IMR-90 (cell line): ENCODE measurements around the gene SLC29A3. TPM values are rescaled to one million over a fixed set of nuclear protein-coding genes. Genes with fewer than 3 reads are reported as not detected.

ENCODE experiments used
- ATAC-seq: fragments of 200-7000 bp; cut with Tn5 transposase; 2 replicates; pipeline ENCODE4 v1.9.1; 2020; ENCODE audit warnings: low read depth, mild to moderate bottlenecking, moderate library complexity
- BruUV-seq: library from RNA; stranded (reverse); fragments of 400-500 nt; replicated peaks from 2 replicates; lab custom pipeline; 2021; lab: Mats Ljungman, UMichigan
- CTCF ChIA-PET: fragments of 300-600 bp; formaldehyde crosslinking; extraction: SDS; loops from one replicate; lab custom pipeline; 2021; ENCODE audit warnings: antibody characterized with exemption; lab: Yijun Ruan, JAX
- POLR2A ChIA-PET: fragments of 300-600 bp; sonication (Branson Sonifier 250); formaldehyde crosslinking; loops from one replicate; lab custom pipeline; 2022; ENCODE audit warnings: antibody characterized with exemption; ENCODE audit not compliant: unreplicated experiment; lab: Charles Lee
- DNase-seq: peaks from one replicate; pipeline ENCODE4 v3.0.0; 2013
- H2AFZ ChIP-seq: replicated peaks from 2 replicates; pipeline ENCODE3; 2013; ENCODE audit warnings: low read length, mild to moderate bottlenecking; ENCODE audit not compliant: poor library complexity
- H2AK5ac ChIP-seq: 2 replicates; pipeline ENCODE4 v1.6.1; 2013; ENCODE audit warnings: low read depth, low read length, inconsistent platforms
- H2AK9ac ChIP-seq: replicated peaks from 2 replicates; pipeline ENCODE3; 2013; ENCODE audit warnings: mild to moderate bottlenecking, low read depth, low read length, moderate library complexity; ENCODE audit not compliant: poor library complexity
- H2BK120ac ChIP-seq: 2 replicates; pipeline ENCODE4 v1.6.1; 2013; ENCODE audit warnings: low read depth, low read length, inconsistent platforms
- H2BK15ac ChIP-seq: 3 replicates; pipeline ENCODE4 v1.6.1; 2013; ENCODE audit warnings: low read depth, low read length, inconsistent platforms
- H2BK20ac ChIP-seq: 2 replicates; pipeline ENCODE4 v1.6.1; 2013; ENCODE audit warnings: low read depth, mild to moderate bottlenecking, inconsistent platforms, low read length, moderate library complexity
- H2BK5ac ChIP-seq: 2 replicates; pipeline ENCODE4 v1.6.1; 2013; ENCODE audit warnings: mild to moderate bottlenecking, low read depth, low read length, inconsistent platforms; ENCODE audit not compliant: poor library complexity, severe bottlenecking
- H3K14ac ChIP-seq: replicated peaks from 2 replicates; pipeline ENCODE4 v1.6.1; 2013; ENCODE audit warnings: low read depth, low read length, inconsistent platforms
- H3K18ac ChIP-seq: 2 replicates; pipeline ENCODE4 v1.6.1; 2013; ENCODE audit warnings: low read depth, low read length, control low read depth
- H3K23ac ChIP-seq: 2 replicates; pipeline ENCODE4 v1.6.1; 2013; ENCODE audit warnings: low read depth, low read length, inconsistent platforms
- H3K27ac ChIP-seq: 2 replicates; pipeline ENCODE4 v1.5.1; 2013; ENCODE audit warnings: mild to moderate bottlenecking, control low read depth, low read length; ENCODE audit not compliant: insufficient read depth
- H3K27me3 ChIP-seq: 2 replicates; pipeline ENCODE4 v1.6.1; 2013; ENCODE audit warnings: low read length; ENCODE audit not compliant: control insufficient read depth, insufficient read depth
- H3K36me3 ChIP-seq: 2 replicates; pipeline ENCODE4 v1.6.1; 2013; ENCODE audit warnings: low read length, mixed read lengths; ENCODE audit not compliant: control insufficient read depth, insufficient read depth
- H3K4ac ChIP-seq: 2 replicates; pipeline ENCODE4 v1.6.1; 2013; ENCODE audit warnings: low read depth, low read length, inconsistent platforms
- H3K4me1 ChIP-seq: 2 replicates; pipeline ENCODE4 v1.6.1; 2013; ENCODE audit warnings: low read length, mixed read lengths; ENCODE audit not compliant: control insufficient read depth, insufficient read depth
- H3K4me2 ChIP-seq: 2 replicates; pipeline ENCODE4 v1.6.1; 2013; ENCODE audit warnings: low read depth, mild to moderate bottlenecking, control low read depth, low read length, moderate library complexity
- H3K4me3 ChIP-seq: 2 replicates; pipeline ENCODE4 v1.5.1; 2013; ENCODE audit warnings: low read depth, mild to moderate bottlenecking, control low read depth, low read length, moderate library complexity; ENCODE audit not compliant: insufficient read depth
- H3K56ac ChIP-seq: 2 replicates; pipeline ENCODE4 v1.6.1; 2013; ENCODE audit warnings: low read length, inconsistent platforms; ENCODE audit not compliant: insufficient read depth; ENCODE audit errors: extremely low read depth
- H3K79me1 ChIP-seq, 2 experiments: 2 replicates each; pipeline ENCODE4 v1.6.1; 2013; ENCODE audit warnings: low read length in 2 of 2, inconsistent platforms in 1 of 2, low read depth in 1 of 2
- H3K9ac ChIP-seq: 2 replicates; pipeline ENCODE4 v1.6.1; 2013; ENCODE audit warnings: low read depth, low read length, control low read depth
- H3K9me1 ChIP-seq: 2 replicates; pipeline ENCODE4 v1.6.1; 2013; ENCODE audit warnings: low read length, inconsistent platforms; ENCODE audit not compliant: insufficient read depth
- H3K9me3 ChIP-seq: 2 replicates; pipeline ENCODE4 v1.6.1; 2013; ENCODE audit warnings: low read length; ENCODE audit not compliant: control insufficient read depth, insufficient read depth
- H4K20me1 ChIP-seq: 2 replicates; pipeline ENCODE4 v1.6.1; 2013; ENCODE audit warnings: low read length, inconsistent platforms; ENCODE audit not compliant: insufficient read depth
- H4K5ac ChIP-seq: 2 replicates; pipeline ENCODE4 v1.6.1; 2013; ENCODE audit warnings: mild to moderate bottlenecking, low read depth, low read length, control low read depth
- H4K8ac ChIP-seq, 2 experiments: 2 replicates each; pipeline ENCODE4 v1.6.1; 2013; ENCODE audit warnings: low read depth in 2 of 2, low read length in 2 of 2, control low read depth in 1 of 2, inconsistent platforms in 1 of 2
- H4K91ac ChIP-seq: 2 replicates; pipeline ENCODE4 v1.6.1; 2013; ENCODE audit warnings: low read depth, low read length, inconsistent platforms; ENCODE audit not compliant: insufficient read depth
- BHLHE40 ChIP-seq: fragments of 150-350 bp; IDR thresholded peaks from 2 replicates; pipeline ENCODE4 v1.6.1; 2016; ENCODE audit warnings: mild to moderate bottlenecking, low read depth, low read length
- CEBPB ChIP-seq: IDR thresholded peaks from 2 replicates; pipeline ENCODE4 v1.6.1; 2012; ENCODE audit warnings: low read depth, low read length, improper control_type of control experiment
- CHD1 ChIP-seq: IDR thresholded peaks from 2 replicates; pipeline ENCODE4 v1.6.1; 2012; ENCODE audit warnings: low read depth, low read length, improper control_type of control experiment
- FOS ChIP-seq: fragments of 150-350 bp; IDR thresholded peaks from 2 replicates; pipeline ENCODE4 v1.6.1; 2016; ENCODE audit warnings: low read depth, low read length
- MAFK ChIP-seq: IDR thresholded peaks from 2 replicates; pipeline ENCODE4 v1.6.1; 2012; ENCODE audit warnings: low read depth, low read length, improper control_type of control experiment
- MAZ ChIP-seq: IDR thresholded peaks from 2 replicates; pipeline ENCODE4 v1.6.1; 2012; ENCODE audit warnings: low read depth, mild to moderate bottlenecking, low read length, improper control_type of control experiment, moderate library complexity, borderline replicate concordance
- MXI1 ChIP-seq: IDR thresholded peaks from 2 replicates; pipeline ENCODE4 v1.6.1; 2012; ENCODE audit warnings: low read depth, mild to moderate bottlenecking, low read length, moderate library complexity, borderline replicate concordance
- NFE2L2 ChIP-seq: fragments of 150-350 bp; IDR thresholded peaks from 2 replicates; pipeline ENCODE4 v1.6.1; 2016; ENCODE audit warnings: low read depth, mild to moderate bottlenecking, low read length
- POLR2A ChIP-seq: IDR thresholded peaks from 2 replicates; pipeline ENCODE4 v1.6.1; 2012; ENCODE audit warnings: mild to moderate bottlenecking, low read depth, low read length
- RAD21 ChIP-seq: IDR thresholded peaks from 2 replicates; pipeline ENCODE4 v1.6.1; 2012; ENCODE audit warnings: low read length, improper control_type of control experiment
- RCOR1 ChIP-seq: IDR thresholded peaks from 2 replicates; pipeline ENCODE4 v1.6.1; 2012; ENCODE audit warnings: mild to moderate bottlenecking, low read length, improper control_type of control experiment; ENCODE audit not compliant: insufficient replicate concordance
- RFX5 ChIP-seq: IDR thresholded peaks from 2 replicates; pipeline ENCODE4 v1.8.0; 2012; ENCODE audit warnings: low read depth, mild to moderate bottlenecking, low read length, moderate library complexity
- SMC3 ChIP-seq: fragments of 150-350 bp; IDR thresholded peaks from 2 replicates; pipeline ENCODE4 v1.6.1; 2016; ENCODE audit warnings: low read depth, mild to moderate bottlenecking, antibody characterized with exemption, low read length, moderate library complexity
- WGBS, 2 experiments: methylation state at CpG; one replicate each; pipeline versions ENCODE4 v1.1.5 to v1.1.7; 2013; ENCODE audit warnings: missing lambda C conversion rate in 2 of 2; ENCODE audit not compliant: insufficient read length in 1 of 2; ENCODE audit errors: extremely low coverage in 2 of 2; 5-methylcytosine and 5-hydroxymethylcytosine counted together
- dilution Hi-C: fragments of 300-500 bp; cut with HindIII; formaldehyde crosslinking; loops from one replicate; pipeline ENCODE4 v1.14.3; 2018; ENCODE audit warnings: low sequenced_read_pairs; ENCODE audit not compliant: unreplicated experiment
- in situ Hi-C: fragments of 300-500 bp; cut with MboI; formaldehyde crosslinking; loops from 3 replicates; pipeline ENCODE4 v1.14.3; 2019; ENCODE audit warnings: low sequenced_read_pairs, inconsistent platforms, mixed read lengths
- intact Hi-C: fragments of 100-400 bp; cut with micrococcal nuclease; formaldehyde crosslinking; loops from 2 replicates; pipeline ENCODE4 v1.10.0; 2022
- polyA plus RNA-seq, 3 experiments: library from polyadenylated mRNA; depleted of rRNA; stranded (reverse); fragments of >200 nt; gene quantifications; 2 replicates each; pipeline ENCODE4 v1.2.3, GENCODE V29; 2012; ENCODE audit warnings: low replicate concordance in 1 of 3
- total RNA-seq: library from RNA; depleted of rRNA; stranded (reverse); fragments of >200 nt; gene quantifications from 2 replicates; pipeline ENCODE4 v1.2.3, GENCODE V29; 2012
- TF ChIP-seq, protein P1 (sequence below): fragments of 150-350 bp; IDR thresholded peaks from 2 replicates; pipeline ENCODE4 v1.6.1; 2016; ENCODE audit warnings: low read depth, mild to moderate bottlenecking, low read length, moderate library complexity, borderline replicate concordance
- TF ChIP-seq, protein P2 (sequence below): fragments of 150-350 bp; IDR thresholded peaks from 2 replicates; pipeline ENCODE4 v1.6.1; 2017; ENCODE audit warnings: mild to moderate bottlenecking, antibody characterized with exemption, low read length, low read depth
- TF ChIP-seq, protein P3 (sequence below): conservative IDR thresholded peaks from 2 replicates; pipeline ENCODE4 v1.5.1; 2012; ENCODE audit warnings: mild to moderate bottlenecking, low read depth, low read length, improper control_type of control experiment

SLC29A3 gene
- total and polyA plus RNA-seq, 2 of the 4 experiments (the other 2 are of a cell fraction), result 0.72 to 3.0 TPM

DNA sequence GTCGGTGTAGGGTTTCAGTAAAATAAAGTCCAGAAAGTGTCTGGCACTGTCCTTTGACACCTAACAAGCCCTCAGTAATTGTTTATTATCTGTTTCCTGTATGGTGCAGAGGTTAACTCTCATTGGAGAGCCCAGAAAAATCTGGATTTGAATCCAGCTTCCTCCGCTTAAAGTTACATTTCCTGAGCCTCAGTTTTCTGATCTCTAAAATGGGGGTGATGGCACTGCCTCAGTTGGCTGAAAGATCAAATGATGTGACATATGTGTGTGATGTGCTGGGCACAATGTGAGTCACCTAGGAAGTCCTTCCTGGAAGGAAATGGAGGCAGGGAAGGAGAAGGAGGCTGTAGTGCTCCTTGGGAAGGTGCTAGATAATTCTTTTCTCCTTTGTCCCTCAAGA is 63.0 kb downstream of the SLC29A3 start:
- Histone ChIP-seq H4K20me1 (no peaks in the 10 kb centered on the region), H4K91ac (no peak overlapping the region), H3K23ac (no peak overlapping the region), H3K4me3 (no peak overlapping the region), H3K56ac (no peak overlapping the region), H3K27me3 (peaks cover 27% of the 10 kb centered on the region), H2BK120ac (no peak overlapping the region), H3K4me2 (no peak overlapping the region), H3K9ac (no peak overlapping the region), H3K4ac (no peak overlapping the region), H2BK5ac (no peak overlapping the region), H2AK5ac (no peak overlapping the region), H2AK9ac (no peak overlapping the region), H3K9me1 (no peaks in the 10 kb centered on the region), H3K4me1 (no peaks in the 10 kb centered on the region), H3K9me3 (no peaks in the 10 kb centered on the region), H3K79me1 (no peaks in the 10 kb centered on the region), H3K14ac (no peak overlapping the region), H4K8ac (no peak overlapping the region), H2BK15ac (no peak overlapping the region), H3K18ac (no peak overlapping the region), H3K36me3 (no peaks in the 10 kb centered on the region), H3K27ac (no peak overlapping the region), H2BK20ac (no peak overlapping the region), H2AFZ (no peak overlapping the region), H4K5ac (no peak overlapping the region)
- TF ChIP-seq, protein P1, sequence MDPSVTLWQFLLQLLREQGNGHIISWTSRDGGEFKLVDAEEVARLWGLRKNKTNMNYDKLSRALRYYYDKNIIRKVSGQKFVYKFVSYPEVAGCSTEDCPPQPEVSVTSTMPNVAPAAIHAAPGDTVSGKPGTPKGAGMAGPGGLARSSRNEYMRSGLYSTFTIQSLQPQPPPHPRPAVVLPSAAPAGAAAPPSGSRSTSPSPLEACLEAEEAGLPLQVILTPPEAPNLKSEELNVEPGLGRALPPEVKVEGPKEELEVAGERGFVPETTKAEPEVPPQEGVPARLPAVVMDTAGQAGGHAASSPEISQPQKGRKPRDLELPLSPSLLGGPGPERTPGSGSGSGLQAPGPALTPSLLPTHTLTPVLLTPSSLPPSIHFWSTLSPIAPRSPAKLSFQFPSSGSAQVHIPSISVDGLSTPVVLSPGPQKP, result no peak
- TF ChIP-seq CEBPB (no peak), NFE2L2 (no peak), FOS (no peak), BHLHE40 (no peak), MAFK (no peak), MXI1 (no peak), MAZ (no peak), RFX5 (no peak), RCOR1 (no peak), RAD21 (no peak), POLR2A (no peak), SMC3 (no peak), CHD1 (no peak)
- TF ChIP-seq, protein P2, sequence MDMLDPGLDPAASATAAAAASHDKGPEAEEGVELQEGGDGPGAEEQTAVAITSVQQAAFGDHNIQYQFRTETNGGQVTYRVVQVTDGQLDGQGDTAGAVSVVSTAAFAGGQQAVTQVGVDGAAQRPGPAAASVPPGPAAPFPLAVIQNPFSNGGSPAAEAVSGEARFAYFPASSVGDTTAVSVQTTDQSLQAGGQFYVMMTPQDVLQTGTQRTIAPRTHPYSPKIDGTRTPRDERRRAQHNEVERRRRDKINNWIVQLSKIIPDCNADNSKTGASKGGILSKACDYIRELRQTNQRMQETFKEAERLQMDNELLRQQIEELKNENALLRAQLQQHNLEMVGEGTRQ, result no peak
- TF ChIP-seq, protein P3, sequence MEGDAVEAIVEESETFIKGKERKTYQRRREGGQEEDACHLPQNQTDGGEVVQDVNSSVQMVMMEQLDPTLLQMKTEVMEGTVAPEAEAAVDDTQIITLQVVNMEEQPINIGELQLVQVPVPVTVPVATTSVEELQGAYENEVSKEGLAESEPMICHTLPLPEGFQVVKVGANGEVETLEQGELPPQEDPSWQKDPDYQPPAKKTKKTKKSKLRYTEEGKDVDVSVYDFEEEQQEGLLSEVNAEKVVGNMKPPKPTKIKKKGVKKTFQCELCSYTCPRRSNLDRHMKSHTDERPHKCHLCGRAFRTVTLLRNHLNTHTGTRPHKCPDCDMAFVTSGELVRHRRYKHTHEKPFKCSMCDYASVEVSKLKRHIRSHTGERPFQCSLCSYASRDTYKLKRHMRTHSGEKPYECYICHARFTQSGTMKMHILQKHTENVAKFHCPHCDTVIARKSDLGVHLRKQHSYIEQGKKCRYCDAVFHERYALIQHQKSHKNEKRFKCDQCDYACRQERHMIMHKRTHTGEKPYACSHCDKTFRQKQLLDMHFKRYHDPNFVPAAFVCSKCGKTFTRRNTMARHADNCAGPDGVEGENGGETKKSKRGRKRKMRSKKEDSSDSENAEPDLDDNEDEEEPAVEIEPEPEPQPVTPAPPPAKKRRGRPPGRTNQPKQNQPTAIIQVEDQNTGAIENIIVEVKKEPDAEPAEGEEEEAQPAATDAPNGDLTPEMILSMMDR, result no peak
- no CpG with 5 or more reads among the region's 2 CpGs for whole genome bisulfite sequencing, 2 experiments
- no peak for ATAC-seq
- no peak for DNase-seq
- intact Hi-C loops, result no loop called here
- POLR2A ChIA-PET, result no interaction called here
- CTCF ChIA-PET, result no interaction called here
- dilution Hi-C loops, result no loop called here
- in situ Hi-C loops, result loop anchor here (10.0 kb wide), 1 partner anchor 433 kb away; no protein-coding TSS in a partner anchor
- no TSS peak for BruUV-seq
